GM19035 (cell line): ENCODE results near the gene SPRED2.
A peak's percentile ranks its signal among the peaks of the same experiment; 100 is the strongest.

Experiments
- ATAC-seq: cut with Tn5 transposase; IDR thresholded peaks from one replicate; pipeline ENCODE4 v1.9.1; 2021; ENCODE audit not compliant: unreplicated experiment

Gene SPRED2

DNA sequence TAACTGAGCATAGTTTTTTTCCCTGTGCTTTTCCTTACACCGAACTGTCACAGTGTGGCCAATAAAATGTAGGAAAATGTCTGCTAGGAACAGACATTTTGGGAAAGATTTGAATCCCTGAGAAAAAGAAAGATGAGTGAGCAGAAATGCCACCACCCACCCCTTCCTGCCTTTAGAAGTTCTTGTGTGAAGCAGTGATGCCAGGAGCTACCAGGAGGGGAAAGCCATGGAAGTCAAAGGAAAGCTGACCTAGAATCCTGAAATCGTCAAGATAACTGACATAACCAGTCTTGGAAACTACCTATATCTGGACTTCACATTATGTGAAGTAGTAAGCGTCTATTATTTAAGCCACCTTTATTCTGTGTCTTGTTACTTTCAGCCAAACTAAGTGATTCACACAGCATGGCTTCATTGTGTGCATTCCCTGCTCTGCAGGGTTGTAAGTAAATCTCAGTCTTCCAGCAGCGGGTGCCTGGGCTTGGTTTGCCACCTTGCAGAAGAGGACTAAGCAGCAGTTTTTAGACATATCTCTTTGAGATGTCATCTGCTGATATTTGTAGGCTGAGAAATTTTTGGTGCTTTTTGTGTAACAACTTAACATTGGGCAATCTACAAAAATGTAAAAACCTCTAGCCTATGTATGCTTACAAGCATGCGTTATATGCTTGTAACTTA, 11.2 kb upstream of the SPRED2 start:
- no peak for ATAC-seq

DNA sequence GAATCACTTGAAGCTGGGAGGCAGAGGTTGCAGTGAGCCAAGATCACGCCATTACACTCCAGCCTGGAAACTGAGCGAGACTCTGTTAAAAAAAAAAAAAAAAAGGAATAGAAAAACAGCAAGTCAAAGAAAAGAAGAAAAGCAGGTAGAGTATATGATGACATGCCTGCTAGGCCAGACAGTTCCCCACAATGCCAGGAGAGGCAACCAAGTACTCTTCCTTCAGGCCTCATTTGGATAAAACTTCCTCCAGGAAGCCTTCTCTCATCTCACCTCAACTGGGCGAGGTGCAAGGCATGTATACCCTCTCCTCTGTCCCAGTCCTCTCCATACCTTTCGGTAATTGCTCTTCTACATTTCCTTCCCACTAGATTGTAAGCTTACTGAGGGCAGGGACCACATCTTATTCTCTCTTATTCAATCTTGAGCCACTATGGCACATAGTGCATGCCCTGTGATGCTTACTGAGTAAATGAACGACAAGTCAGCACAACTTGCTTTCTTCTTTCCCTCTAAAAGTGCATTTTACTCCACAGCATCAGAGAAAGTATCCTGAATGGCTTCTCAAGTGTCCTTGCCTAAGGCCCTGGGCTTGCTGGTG, 10.1 kb upstream of the SPRED2 start:
- ATAC-seq = no peak

DNA sequence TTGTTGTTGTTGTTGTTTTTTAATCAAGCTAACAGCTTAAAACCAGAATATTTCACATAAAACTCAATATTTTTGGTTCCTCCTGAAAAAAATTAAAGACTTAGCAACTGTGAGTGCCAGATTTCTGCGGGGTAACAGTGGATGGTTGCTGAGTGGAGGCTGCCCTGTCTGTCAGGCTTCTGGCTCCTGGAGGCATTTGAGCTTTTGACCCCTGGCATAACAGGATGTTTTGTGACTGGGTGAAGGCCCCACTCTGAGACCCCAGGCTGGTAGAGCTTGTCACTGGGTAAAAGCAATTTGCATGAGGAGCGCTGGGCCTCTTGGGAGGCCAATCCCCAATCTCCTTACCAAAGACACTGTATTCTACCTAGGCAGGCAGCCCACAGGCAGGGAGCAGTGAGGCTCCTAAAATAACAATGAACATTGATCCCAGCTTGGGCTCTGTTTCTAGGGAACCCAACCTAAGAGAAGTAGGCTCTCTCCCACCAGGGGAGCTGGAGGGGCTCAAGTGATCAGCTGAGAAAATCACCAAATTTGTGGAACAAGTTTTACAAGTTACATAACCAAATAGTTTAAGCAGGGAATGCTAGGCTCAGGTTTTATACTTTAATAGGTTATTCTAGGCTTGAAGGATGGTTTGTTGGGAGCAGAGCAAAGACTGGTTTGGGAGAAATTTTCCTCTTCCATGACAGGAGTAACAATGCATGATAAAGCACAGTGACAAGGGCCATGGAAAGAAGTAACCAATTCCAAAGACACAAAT, 5.9 kb upstream of the SPRED2 start:
- no peak for ATAC-seq

GRCh38 chr2:65437392-65438135, 5.2 kb upstream of the SPRED2 start:
- ATAC-seq = no peak

- peak; percentile 72 for ATAC-seq
Observed at GRCh38 chr2:65436824-65437221, 4.4 kb upstream of the SPRED2 start.

- ATAC-seq = peak; percentile 41
Observed at GRCh38 chr2:65436169-65436823, 3.9 kb upstream of the SPRED2 start.

DNA sequence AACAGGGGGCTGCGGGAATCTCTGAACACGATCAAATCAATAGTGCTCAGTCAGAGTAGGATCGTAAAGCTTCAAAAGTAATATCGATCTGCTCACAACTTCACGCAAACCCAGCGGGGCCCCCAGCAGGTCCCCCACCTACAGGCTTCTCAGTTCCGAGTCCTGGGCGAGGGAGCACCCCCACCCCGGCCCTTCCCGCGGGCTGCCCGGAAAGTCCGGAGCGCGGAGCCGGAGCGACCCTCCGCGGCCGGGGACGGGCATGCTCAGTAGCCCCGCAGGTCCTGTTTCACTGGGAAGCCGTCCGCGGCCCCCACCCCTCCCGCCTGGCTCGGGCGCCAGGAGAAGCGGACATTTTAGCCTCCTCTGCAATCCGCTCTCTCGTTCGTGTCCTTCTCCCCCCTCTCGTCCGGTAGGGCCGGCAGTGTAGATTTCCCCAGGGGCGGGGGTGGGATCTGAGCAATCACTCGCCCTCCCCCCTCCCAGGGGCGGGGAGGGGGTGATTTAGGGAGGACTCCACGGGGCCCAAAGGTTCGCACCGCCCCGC, 3.3 kb upstream of the SPRED2 start:
- no peak for ATAC-seq

- ATAC-seq = no peak
Observed at GRCh38 chr2:65434592-65435241, 2.3 kb upstream of the SPRED2 start.

- ATAC-seq = peak; percentile 45
Observed at GRCh38 chr2:65431421-65432226, 775 bp downstream of the SPRED2 start.

- ATAC-seq = peak; percentile 33
Observed at GRCh38 chr2:65430603-65431420, 1.6 kb downstream of the SPRED2 start.

DNA sequence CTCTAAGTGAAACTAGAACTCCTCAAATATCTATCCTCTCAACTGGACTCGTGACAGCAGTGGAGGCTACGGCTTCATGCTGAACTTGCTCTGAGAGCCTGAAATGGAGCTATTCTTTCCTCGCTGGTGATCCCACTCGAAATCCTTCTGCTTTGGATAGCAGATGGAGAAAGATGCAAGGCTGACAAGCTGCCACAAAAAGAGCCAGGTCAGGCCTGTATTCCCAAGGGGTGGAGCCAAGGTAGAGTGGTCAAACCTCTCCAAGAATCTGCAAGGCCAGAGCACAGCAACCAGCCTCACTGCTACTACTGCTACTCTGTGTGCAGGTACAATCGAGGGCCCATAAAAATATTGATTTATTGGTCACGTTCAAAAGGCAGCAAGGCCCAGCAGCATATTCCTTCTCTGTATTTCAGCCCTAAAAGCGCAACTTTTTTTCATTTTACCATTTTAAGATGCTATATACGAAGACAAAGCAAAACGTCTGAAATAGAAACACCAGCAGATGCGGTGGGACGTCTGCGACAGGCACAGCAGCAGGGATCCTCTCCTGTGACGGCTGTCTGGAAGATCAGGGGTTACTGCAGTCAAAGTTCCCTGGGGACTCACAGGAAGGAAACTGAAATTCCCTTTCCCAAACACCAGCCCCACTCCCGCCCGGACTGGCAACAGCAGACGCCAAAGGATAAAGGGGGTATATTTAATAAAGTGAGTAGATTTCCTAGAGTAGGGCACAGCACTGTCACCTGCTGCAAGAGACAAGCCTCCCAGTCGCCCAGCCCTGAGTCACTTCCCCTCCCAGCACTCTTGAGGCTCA, 2.4 kb downstream of the SPRED2 start:
- peak; percentile 3 for ATAC-seq

- ATAC-seq = no peak
Observed at GRCh38 chr2:65427532-65427931, 4.9 kb downstream of the SPRED2 start.

DNA sequence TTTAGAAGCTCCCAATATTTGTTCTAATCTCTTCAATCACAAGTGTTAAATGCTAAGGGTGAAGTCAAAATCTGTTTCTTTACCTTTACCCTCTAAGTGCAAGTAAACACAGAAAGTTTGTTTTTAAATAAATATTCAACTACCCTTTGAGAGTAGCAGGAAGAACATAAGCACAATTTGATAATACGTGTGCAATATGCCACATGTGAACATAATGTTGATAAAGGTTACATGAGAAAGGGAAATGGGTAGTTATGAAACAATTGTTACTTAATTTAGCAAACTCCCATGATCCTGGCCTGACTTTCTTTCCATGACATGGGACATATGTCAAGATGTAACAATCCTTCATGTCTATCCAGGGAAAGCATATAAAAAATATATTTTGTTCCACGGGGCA, 7.1 kb downstream of the SPRED2 start:
- no peak for ATAC-seq

- no peak for ATAC-seq
Observed at GRCh38 chr2:65424391-65424790, 8.0 kb downstream of the SPRED2 start.

DNA sequence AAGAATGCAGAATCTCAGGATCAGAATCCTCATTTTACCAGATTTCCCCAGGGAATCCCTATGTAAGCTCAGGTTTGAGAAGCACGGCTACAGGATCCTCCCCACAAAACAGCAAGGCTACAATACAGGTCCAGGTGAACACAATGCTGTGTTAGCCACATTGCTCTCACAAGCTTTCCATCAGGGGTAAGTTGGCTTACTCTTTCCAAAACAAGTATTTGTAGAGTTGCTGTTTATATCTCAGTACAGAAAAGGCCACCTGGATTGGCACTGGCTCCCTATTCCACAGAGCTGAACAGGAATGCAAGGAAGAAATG, 11.0 kb downstream of the SPRED2 start:
- ATAC-seq = no peak

- ATAC-seq = no peak
Observed at GRCh38 chr2:65420712-65421431, 11.5 kb downstream of the SPRED2 start.

- ATAC-seq = no peak
Observed at GRCh38 chr2:65417509-65418085, 14.8 kb downstream of the SPRED2 start.
